Measurements from ENCODE around the gene CYP1A1. TPM values are rescaled to one million over a fixed set of nuclear protein-coding genes. Genes with fewer than 3 reads are reported as not detected.

Gene CYP1A1
- total and polyA plus RNA-seq, 2 of the 13 experiments (the other 11 are each of a cell fraction or from before 2014, with no cell fraction given) = 7.9 to 8.0 TPM

DNA sequence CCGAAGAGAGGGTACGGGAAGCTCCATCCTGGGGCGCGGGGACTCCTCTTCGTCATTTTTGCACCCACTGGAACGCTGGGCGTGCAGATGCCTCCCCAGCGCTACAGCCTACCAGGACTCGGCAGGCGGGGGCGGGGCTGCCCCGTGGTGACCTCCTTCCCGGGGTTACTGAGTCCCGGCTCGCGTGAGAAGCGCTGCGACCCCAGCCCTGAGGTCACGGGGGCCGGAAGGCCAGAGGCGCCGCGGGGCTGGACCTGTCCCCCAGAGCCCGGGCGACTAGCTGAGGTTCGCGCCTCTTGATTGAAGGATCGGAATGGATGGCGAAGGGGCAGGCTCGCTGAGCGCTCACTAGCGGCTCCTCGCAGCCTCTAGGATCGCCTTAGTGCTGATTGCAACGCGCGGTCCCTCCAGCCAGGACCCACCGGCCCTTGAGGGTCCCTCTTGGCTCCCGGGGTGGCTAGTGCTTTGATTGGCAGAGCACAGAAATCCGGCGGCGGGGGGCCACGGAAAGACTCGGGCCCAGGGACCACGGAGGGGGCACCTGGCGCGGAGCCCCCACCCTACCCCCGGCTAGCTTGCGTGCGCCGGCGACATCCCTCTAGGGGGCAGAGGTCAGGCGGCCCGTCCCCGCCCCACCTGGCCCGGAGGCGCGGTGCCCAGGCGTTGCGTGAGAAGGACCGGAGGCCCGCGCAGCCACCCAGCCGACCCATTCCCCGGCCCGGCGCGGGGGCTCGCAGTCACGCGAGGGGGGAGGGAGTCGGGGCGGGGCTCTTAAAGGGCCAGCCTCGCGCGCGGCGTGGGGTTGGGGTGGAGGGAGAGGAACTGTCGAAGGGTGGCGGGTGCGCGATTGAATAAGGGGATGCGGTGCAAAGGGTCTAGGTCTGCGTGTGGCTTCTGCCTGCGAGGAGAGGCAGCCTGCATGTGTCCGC lies 781 bp upstream of the CYP1A1 start (continued):
- TF ChIP-seq, protein P1, sequence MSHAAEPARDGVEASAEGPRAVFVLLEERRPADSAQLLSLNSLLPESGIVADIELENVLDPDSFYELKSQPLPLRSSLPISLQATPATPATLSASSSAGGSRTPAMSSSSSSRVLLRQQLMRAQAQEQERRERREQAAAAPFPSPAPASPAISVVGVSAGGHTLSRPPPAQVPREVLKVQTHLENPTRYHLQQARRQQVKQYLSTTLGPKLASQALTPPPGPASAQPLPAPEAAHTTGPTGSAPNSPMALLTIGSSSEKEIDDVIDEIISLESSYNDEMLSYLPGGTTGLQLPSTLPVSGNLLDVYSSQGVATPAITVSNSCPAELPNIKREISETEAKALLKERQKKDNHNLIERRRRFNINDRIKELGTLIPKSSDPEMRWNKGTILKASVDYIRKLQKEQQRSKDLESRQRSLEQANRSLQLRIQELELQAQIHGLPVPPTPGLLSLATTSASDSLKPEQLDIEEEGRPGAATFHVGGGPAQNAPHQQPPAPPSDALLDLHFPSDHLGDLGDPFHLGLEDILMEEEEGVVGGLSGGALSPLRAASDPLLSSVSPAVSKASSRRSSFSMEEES (CRISPR knock-in tag; IDR thresholded peaks at IDR 0.05) = 0 out of 2 replicates have a peak, but pooled peaks have one; percentile 33
- TF ChIP-seq, protein P2, sequence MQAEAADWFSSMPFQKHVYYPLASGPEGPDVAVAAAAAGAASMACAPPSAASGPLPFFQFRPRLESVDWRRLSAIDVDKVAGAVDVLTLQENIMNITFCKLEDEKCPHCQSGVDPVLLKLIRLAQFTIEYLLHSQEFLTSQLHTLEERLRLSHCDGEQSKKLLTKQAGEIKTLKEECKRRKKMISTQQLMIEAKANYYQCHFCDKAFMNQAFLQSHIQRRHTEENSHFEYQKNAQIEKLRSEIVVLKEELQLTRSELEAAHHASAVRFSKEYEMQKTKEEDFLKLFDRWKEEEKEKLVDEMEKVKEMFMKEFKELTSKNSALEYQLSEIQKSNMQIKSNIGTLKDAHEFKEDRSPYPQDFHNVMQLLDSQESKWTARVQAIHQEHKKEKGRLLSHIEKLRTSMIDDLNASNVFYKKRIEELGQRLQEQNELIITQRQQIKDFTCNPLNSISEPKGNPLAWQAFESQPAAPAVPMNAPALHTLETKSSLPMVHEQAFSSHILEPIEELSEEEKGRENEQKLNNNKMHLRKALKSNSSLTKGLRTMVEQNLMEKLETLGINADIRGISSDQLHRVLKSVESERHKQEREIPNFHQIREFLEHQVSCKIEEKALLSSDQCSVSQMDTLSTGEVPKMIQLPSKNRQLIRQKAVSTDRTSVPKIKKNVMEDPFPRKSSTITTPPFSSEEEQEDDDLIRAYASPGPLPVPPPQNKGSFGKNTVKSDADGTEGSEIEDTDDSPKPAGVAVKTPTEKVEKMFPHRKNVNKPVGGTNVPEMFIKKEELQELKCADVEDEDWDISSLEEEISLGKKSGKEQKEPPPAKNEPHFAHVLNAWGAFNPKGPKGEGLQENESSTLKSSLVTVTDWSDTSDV (CRISPR knock-in tag; IDR thresholded peaks at IDR 0.05) = no peak
- TF ChIP-seq, protein P3, sequence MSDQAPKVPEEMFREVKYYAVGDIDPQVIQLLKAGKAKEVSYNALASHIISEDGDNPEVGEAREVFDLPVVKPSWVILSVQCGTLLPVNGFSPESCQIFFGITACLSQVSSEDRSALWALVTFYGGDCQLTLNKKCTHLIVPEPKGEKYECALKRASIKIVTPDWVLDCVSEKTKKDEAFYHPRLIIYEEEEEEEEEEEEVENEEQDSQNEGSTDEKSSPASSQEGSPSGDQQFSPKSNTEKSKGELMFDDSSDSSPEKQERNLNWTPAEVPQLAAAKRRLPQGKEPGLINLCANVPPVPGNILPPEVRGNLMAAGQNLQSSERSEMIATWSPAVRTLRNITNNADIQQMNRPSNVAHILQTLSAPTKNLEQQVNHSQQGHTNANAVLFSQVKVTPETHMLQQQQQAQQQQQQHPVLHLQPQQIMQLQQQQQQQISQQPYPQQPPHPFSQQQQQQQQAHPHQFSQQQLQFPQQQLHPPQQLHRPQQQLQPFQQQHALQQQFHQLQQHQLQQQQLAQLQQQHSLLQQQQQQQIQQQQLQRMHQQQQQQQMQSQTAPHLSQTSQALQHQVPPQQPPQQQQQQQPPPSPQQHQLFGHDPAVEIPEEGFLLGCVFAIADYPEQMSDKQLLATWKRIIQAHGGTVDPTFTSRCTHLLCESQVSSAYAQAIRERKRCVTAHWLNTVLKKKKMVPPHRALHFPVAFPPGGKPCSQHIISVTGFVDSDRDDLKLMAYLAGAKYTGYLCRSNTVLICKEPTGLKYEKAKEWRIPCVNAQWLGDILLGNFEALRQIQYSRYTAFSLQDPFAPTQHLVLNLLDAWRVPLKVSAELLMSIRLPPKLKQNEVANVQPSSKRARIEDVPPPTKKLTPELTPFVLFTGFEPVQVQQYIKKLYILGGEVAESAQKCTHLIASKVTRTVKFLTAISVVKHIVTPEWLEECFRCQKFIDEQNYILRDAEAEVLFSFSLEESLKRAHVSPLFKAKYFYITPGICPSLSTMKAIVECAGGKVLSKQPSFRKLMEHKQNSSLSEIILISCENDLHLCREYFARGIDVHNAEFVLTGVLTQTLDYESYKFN (CRISPR knock-in tag; conservative IDR thresholded peaks at IDR 0.05) = peak; percentile 61
- TF ChIP-seq ZNF703 (CRISPR knock-in tag; IDR thresholded peaks at IDR 0.05; ENCODE audit: borderline replicate concordance) (no peak), HOXA5 (CRISPR knock-in tag; IDR thresholded peaks at IDR 0.05) (peak; percentile 74; the same call in 1 of the 2 replicates), ISL2 (CRISPR knock-in tag; IDR thresholded peaks at IDR 0.05) (0 out of 2 replicates have a peak, but pooled peaks have one; percentile 57), ZNF607 (CRISPR knock-in tag; IDR thresholded peaks at IDR 0.05; ENCODE audit: borderline replicate concordance) (peak; percentile 8; the same call in 1 of the 2 replicates), DMAP1 (CRISPR knock-in tag; IDR thresholded peaks at IDR 0.05) (peak; percentile 65; the same call in 1 of the 2 replicates), KLF15 (CRISPR knock-in tag; IDR thresholded peaks at IDR 0.05; ENCODE audit: borderline replicate concordance) (no peak), TP53 (CRISPR knock-in tag; conservative IDR thresholded peaks at IDR 0.05) (no peak), ZNF3 (CRISPR knock-in tag; IDR thresholded peaks at IDR 0.05) (no peak), PLRG1 (conservative IDR thresholded peaks at IDR 0.05) (no peak)
- TF ChIP-seq, protein P4, sequence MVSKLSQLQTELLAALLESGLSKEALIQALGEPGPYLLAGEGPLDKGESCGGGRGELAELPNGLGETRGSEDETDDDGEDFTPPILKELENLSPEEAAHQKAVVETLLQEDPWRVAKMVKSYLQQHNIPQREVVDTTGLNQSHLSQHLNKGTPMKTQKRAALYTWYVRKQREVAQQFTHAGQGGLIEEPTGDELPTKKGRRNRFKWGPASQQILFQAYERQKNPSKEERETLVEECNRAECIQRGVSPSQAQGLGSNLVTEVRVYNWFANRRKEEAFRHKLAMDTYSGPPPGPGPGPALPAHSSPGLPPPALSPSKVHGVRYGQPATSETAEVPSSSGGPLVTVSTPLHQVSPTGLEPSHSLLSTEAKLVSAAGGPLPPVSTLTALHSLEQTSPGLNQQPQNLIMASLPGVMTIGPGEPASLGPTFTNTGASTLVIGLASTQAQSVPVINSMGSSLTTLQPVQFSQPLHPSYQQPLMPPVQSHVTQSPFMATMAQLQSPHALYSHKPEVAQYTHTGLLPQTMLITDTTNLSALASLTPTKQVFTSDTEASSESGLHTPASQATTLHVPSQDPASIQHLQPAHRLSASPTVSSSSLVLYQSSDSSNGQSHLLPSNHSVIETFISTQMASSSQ (IDR thresholded peaks at IDR 0.05; ENCODE audit: low read depth) = no peak
- TF ChIP-seq, protein P4 (CRISPR knock-in tag; IDR thresholded peaks at IDR 0.05; ENCODE audit: borderline replicate concordance) = no peak
- TF ChIP-seq, protein P5, sequence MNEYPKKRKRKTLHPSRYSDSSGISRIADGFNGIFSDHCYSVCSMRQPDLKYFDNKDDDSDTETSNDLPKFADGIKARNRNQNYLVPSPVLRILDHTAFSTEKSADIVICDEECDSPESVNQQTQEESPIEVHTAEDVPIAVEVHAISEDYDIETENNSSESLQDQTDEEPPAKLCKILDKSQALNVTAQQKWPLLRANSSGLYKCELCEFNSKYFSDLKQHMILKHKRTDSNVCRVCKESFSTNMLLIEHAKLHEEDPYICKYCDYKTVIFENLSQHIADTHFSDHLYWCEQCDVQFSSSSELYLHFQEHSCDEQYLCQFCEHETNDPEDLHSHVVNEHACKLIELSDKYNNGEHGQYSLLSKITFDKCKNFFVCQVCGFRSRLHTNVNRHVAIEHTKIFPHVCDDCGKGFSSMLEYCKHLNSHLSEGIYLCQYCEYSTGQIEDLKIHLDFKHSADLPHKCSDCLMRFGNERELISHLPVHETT (CRISPR knock-in tag; conservative IDR thresholded peaks at IDR 0.05) = no peak
